GM12875 (cell line): ENCODE measurements around the gene GOT1.

ENCODE experiments used
- H3K4me3 ChIP-seq: one replicate; pipeline ENCODE4 v1.5.1; 2011; ENCODE audit warnings: low read depth, low read length, control low read depth
- CTCF ChIP-seq: IDR thresholded peaks from 2 replicates; pipeline ENCODE4 v1.5.1; 2011; ENCODE audit warnings: low read depth, mild to moderate bottlenecking, control low read depth, inconsistent platforms, low read length, moderate library complexity, borderline replicate concordance; ENCODE audit not compliant: insufficient read depth

The GOT1 gene

GRCh38 chr10:99427566-99428190 is 2.7 kb downstream of the GOT1 start:
- no peak overlapping the region for H3K4me3 ChIP-seq
- TF ChIP-seq CTCF = no peak

- no peak for TF ChIP-seq CTCF
These were observed 3.7 kb downstream of the GOT1 start for GRCh38 chr10:99426689-99427088.

GRCh38 chr10:99425204-99425603 is 5.2 kb downstream of the GOT1 start:
- no peak for TF ChIP-seq CTCF
- no peak overlapping the region for H3K4me3 ChIP-seq

More at GRCh38 chr10:99426689-99427088, 3.7 kb downstream of the GOT1 start:
- H3K4me3 ChIP-seq = no peak overlapping the region

GRCh38 chr10:99424656-99425055 is 5.8 kb downstream of the GOT1 start:
- H3K4me3 ChIP-seq = no peak overlapping the region
- TF ChIP-seq CTCF = no peak

- no peak overlapping the region for H3K4me3 ChIP-seq
- TF ChIP-seq CTCF = no peak
These were observed 7.8 kb downstream of the GOT1 start for GRCh38 chr10:99422529-99423096.

- no peak overlapping the region for H3K4me3 ChIP-seq
- no peak for TF ChIP-seq CTCF
These were observed 9.1 kb downstream of the GOT1 start for GRCh38 chr10:99421233-99421739.

- no peak overlapping the region for H3K4me3 ChIP-seq
- TF ChIP-seq CTCF = no peak
These were observed 10.7 kb downstream of the GOT1 start for GRCh38 chr10:99419688-99420087.
